Measurements from ENCODE around the gene PIAS1.
"Not testable (repeated sequence)": the region's sequence is repeated elsewhere in the genome, so short reads cannot be mapped to it uniquely, and the experiment has no call there.

The PIAS1 gene

DNA sequence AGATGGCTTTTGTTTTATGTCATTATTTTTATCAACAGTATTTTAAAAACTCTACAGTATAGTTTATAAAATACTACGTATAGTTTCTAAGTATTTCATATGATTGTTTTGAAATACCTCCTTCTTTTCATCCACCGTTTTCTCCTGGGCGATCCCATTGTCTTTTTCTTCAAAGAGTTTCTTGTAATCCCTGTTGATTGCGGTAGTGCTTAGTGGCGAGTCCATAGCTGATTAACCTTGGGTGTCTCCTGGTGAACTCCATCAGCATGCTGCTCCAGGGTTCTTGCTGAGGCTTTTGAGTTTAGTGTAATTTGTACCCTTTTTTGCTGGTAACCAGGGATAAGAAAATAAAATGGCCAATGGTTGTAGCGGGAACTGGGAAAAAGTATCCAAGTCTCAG lies 3.6 kb downstream of the PIAS1 start:
- Mint-ChIP-seq H3K27me3 (no peaks in the 10 kb centered on the region), H3K4me1 (peaks cover 55% of the 10 kb centered on the region), H3K27ac (ENCODE audit: low read depth) (no peak overlapping the region)

DNA sequence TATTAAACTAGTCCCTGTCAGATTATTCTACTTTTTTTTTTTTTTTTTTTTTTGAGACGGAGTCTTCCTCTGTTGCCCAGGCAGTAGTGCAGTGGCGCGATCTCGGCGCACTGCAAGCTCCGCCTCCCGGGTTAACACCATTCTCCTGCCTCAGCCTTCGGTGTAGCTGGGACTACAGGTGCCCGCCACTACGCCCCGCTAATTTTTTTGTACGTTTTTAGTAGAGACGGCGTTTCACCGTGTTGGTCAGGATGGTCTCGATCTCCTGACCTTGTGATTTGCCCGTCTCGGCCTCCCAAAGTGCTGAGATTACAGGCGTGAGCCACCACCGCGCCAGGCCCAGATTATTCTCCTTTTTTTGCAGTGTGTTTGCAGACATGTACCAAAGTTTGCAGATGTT lies 4.9 kb downstream of the PIAS1 start:
- not testable (repeated sequence) for H3K4me3 Mint-ChIP-seq; H3K27ac Mint-ChIP-seq (ENCODE audit: low read depth); ATAC-seq (replicated peaks; ENCODE audit: extremely low read depth, poor library complexity, severe bottlenecking); DNase-seq (ENCODE audit: low spot score in 2 of 2); H3K27me3 Mint-ChIP-seq; H3K9me3 Mint-ChIP-seq
- H3K4me1 Mint-ChIP-seq: peaks cover 59% of the 10 kb centered on the region
- peaks cover 18% of the 10 kb centered on the region for H3K36me3 Mint-ChIP-seq (ENCODE audit: insufficient read depth)

More for the DNA sequence above, 3.6 kb downstream of the PIAS1 start:
- no peak for DNase-seq (ENCODE audit: low spot score in 2 of 2)
- no peak for ATAC-seq (replicated peaks; ENCODE audit: extremely low read depth, poor library complexity, severe bottlenecking)
- no peak overlapping the region for H3K4me3 Mint-ChIP-seq
- no peaks in the 10 kb centered on the region for H3K9me3 Mint-ChIP-seq
- peaks cover 19% of the 10 kb centered on the region for H3K36me3 Mint-ChIP-seq (ENCODE audit: insufficient read depth)

DNA sequence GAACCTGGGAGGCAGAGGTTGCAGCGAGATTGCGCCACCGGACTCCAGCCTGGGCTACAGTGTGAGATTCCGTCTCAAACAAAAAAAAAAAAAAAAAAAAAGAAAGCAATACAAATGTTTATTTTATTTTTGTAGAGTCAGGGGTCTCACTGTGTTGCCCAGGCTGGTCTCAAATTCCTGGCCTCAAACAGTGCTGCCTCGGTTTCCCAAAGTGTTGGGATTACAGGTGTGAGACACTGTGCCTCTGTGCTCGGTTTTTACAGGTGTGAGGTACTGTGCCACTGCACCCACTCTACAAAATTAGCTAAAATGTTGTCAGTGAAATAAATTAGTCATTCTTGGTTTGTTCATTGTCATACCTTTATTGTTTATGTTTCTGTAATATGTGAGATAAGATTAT lies 5.5 kb downstream of the PIAS1 start:
- no peak overlapping the region for H3K4me3 Mint-ChIP-seq
- no peak for ATAC-seq (replicated peaks; ENCODE audit: extremely low read depth, poor library complexity, severe bottlenecking)
- H3K27ac Mint-ChIP-seq (ENCODE audit: low read depth): no peak overlapping the region
- H3K4me1 Mint-ChIP-seq: peaks cover 59% of the 10 kb centered on the region
- DNase-seq (ENCODE audit: low spot score in 2 of 2): no peak
- H3K27me3 Mint-ChIP-seq: no peaks in the 10 kb centered on the region
- H3K36me3 Mint-ChIP-seq (ENCODE audit: insufficient read depth): peaks cover 14% of the 10 kb centered on the region
- no peaks in the 10 kb centered on the region for H3K9me3 Mint-ChIP-seq

DNA sequence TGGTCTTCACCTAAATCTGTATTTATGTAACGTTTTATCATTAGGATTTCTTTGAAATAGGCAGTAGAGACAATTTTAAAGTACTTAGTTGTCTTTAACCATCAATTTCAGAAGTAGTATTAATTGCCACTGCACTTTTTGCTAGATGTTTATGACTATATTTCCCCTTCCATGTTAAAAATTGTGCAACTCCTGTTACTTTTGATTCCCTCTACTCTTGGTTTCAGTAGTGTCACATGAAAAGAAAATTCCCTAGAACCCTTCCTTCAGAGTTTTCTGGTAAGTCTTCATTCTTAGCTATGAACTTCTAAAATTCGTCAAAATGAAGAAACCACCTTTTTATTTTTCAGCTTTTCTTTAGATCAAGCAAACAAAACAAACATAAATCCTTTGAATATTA lies 7.1 kb downstream of the PIAS1 start:
- no peak for DNase-seq (ENCODE audit: low spot score in 2 of 2)
- ATAC-seq (replicated peaks; ENCODE audit: extremely low read depth, poor library complexity, severe bottlenecking): no peak
- Mint-ChIP-seq H3K4me1 (peaks cover 45% of the 10 kb centered on the region), H3K36me3 (ENCODE audit: insufficient read depth) (peaks cover 9% of the 10 kb centered on the region), H3K27me3 (no peaks in the 10 kb centered on the region), H3K4me3 (peak overlapping the region; percentile 25), H3K27ac (ENCODE audit: low read depth) (peak overlapping the region; percentile 44), H3K9me3 (no peaks in the 10 kb centered on the region)

- peak overlapping the region; percentile 44 for H3K27ac Mint-ChIP-seq (ENCODE audit: low read depth)
- H3K4me1 Mint-ChIP-seq: peaks cover 44% of the 10 kb centered on the region
- no peaks in the 10 kb centered on the region for H3K27me3 Mint-ChIP-seq
- no peak for DNase-seq (ENCODE audit: low spot score in 2 of 2)
- H3K36me3 Mint-ChIP-seq (ENCODE audit: insufficient read depth): peaks cover 9% of the 10 kb centered on the region
- ATAC-seq (replicated peaks; ENCODE audit: extremely low read depth, poor library complexity, severe bottlenecking): no peak
- no peaks in the 10 kb centered on the region for H3K9me3 Mint-ChIP-seq
- peak overlapping the region; percentile 25 for H3K4me3 Mint-ChIP-seq
Measured at GRCh38 chr15:68061602-68062001, 7.5 kb downstream of the PIAS1 start.

DNA sequence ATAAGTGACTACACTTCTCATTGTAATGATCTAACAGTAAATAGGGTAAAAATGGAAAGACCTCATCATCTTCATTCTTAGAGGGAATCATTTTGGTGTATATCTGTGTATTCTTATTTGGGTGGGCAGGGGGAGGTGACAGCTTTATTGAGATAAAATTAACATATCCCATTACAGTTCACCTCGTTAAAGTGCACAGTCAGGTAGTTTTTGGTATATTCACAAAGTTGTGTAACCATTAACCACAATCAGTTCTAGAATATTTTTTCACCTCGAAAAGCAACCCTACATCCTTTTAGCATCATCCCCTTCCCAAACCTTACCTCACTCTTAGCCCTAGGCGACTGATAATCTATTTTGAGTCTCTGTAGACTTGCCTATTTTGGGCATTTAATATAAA lies 8.1 kb downstream of the PIAS1 start:
- no peaks in the 10 kb centered on the region for H3K27me3 Mint-ChIP-seq
- ATAC-seq (replicated peaks; ENCODE audit: extremely low read depth, poor library complexity, severe bottlenecking) (no peak), DNase-seq (ENCODE audit: low spot score in 2 of 2) (no peak)
- H3K4me3 Mint-ChIP-seq: no peak overlapping the region
- peaks cover 44% of the 10 kb centered on the region for H3K4me1 Mint-ChIP-seq
- peaks cover 9% of the 10 kb centered on the region for H3K36me3 Mint-ChIP-seq (ENCODE audit: insufficient read depth)
- no peaks in the 10 kb centered on the region for H3K9me3 Mint-ChIP-seq
- H3K27ac Mint-ChIP-seq (ENCODE audit: low read depth): peak overlapping the region; percentile 44

DNA sequence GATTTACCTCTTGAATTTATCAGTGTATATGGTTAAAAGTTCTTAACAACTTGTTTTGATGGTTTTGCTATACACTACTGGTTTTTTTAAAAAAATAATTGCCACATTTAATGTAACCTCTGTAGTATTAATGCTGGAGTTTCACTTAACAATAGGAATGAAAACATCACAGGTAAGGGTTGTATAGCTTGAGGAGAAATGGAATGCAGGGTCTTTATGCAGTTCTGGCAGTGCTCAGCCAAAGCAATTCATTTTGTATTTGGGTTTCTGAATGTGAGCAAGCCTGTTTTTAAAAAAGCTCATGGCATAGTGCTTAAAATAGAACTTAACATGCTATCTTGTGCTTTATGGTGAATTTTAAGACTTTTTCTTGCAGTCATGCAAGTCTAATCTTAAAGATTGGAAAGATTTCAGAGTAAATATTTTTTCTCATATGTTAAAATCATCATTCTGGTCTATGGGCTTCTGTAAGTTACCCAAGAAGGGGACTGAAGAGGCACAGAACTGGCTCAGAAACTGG lies 8.9 kb downstream of the PIAS1 start:
- peaks cover 9% of the 10 kb centered on the region for H3K36me3 Mint-ChIP-seq (ENCODE audit: insufficient read depth)
- peak overlapping the region; percentile 13 for H3K27ac Mint-ChIP-seq (ENCODE audit: low read depth)
- no peaks in the 10 kb centered on the region for H3K9me3 Mint-ChIP-seq
- H3K4me1 Mint-ChIP-seq: peaks cover 44% of the 10 kb centered on the region
- DNase-seq (ENCODE audit: low spot score in 2 of 2) (no peak), ATAC-seq (replicated peaks; ENCODE audit: extremely low read depth, poor library complexity, severe bottlenecking) (no peak)
- no peaks in the 10 kb centered on the region for H3K27me3 Mint-ChIP-seq
- peak overlapping the region; percentile 26 for H3K4me3 Mint-ChIP-seq

DNA sequence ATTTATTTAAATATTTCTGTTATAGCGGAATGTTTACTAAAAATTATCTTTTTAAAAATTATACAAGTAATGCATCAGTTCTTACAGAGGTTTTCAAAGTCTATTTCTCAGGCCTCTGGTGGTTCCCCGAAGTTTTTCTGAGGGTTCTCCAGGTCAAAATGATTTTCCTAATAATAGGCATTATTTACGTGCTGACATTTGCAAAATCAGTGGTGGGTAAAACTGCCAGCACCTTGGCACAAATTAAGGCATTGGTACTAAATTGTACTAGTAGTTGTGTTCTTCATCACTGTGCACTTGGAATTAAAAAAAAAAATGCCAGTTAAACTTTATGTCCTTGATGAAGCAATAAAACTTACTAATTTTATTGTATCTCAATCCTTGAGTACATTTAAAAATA lies 9.5 kb downstream of the PIAS1 start:
- H3K4me3 Mint-ChIP-seq: no peak overlapping the region
- no peak for DNase-seq (ENCODE audit: low spot score in 2 of 2)
- H3K27me3 Mint-ChIP-seq: no peaks in the 10 kb centered on the region
- peaks cover 9% of the 10 kb centered on the region for H3K36me3 Mint-ChIP-seq (ENCODE audit: insufficient read depth)
- peaks cover 43% of the 10 kb centered on the region for H3K4me1 Mint-ChIP-seq
- H3K27ac Mint-ChIP-seq (ENCODE audit: low read depth): no peak overlapping the region
- H3K9me3 Mint-ChIP-seq: no peaks in the 10 kb centered on the region
- no peak for ATAC-seq (replicated peaks; ENCODE audit: extremely low read depth, poor library complexity, severe bottlenecking)

GRCh38 chr15:68073576-68074288 lies 19.6 kb downstream of the PIAS1 start:
- Mint-ChIP-seq H3K36me3 (ENCODE audit: insufficient read depth) (peaks cover 10% of the 10 kb centered on the region), H3K27ac (ENCODE audit: low read depth) (peak overlapping the region; percentile 36), H3K4me3 (no peak overlapping the region), H3K9me3 (no peaks in the 10 kb centered on the region), H3K4me1 (peaks cover 71% of the 10 kb centered on the region), H3K27me3 (no peaks in the 10 kb centered on the region)
- DNase-seq (ENCODE audit: low spot score in 2 of 2) (no peak), ATAC-seq (replicated peaks; ENCODE audit: extremely low read depth, poor library complexity, severe bottlenecking) (no peak)

DNA sequence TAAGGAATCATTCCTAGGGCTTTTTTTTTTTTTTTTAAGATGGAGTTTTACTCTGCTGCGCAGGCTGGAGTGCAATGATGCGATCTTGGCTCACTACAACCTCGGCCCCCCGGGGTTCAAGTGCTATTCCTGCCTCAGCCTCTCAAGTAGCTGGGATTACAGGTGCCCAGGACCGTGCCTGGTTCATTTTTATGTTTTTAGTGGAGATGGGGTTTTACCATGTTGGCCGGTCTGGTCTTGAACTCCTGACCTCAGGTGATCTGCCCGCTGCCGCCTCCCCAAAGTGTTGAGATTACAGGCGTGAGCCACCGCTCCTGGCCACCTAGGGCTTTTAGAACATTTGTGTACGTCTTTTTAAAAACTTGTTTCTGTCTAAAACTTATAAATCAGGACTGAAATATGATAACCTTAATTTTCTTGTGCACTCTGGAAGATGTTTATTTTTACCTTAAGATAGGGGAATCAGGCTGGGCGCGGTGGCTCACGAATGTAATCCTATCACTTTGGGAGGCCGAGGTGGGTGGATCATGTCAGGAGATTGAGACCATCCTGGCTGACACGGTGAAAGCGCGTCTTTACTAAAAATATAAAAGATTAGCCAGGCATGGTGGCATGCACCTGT lies 21.8 kb downstream of the PIAS1 start:
- Mint-ChIP-seq H3K36me3 (ENCODE audit: insufficient read depth) (peaks cover 4% of the 10 kb centered on the region), H3K27ac (ENCODE audit: low read depth) (no peak overlapping the region), H3K9me3 (no peaks in the 10 kb centered on the region), H3K27me3 (no peaks in the 10 kb centered on the region), H3K4me1 (peaks cover 65% of the 10 kb centered on the region), H3K4me3 (no peak overlapping the region)
- DNase-seq (ENCODE audit: low spot score in 2 of 2): no peak
- no peak for ATAC-seq (replicated peaks; ENCODE audit: extremely low read depth, poor library complexity, severe bottlenecking)

- no peaks in the 10 kb centered on the region for H3K9me3 Mint-ChIP-seq
- no peak for ATAC-seq (replicated peaks; ENCODE audit: extremely low read depth, poor library complexity, severe bottlenecking)
- no peak for DNase-seq (ENCODE audit: low spot score in 2 of 2)
- no peaks in the 10 kb centered on the region for H3K27me3 Mint-ChIP-seq
- H3K27ac Mint-ChIP-seq (ENCODE audit: low read depth): no peak overlapping the region
- H3K4me1 Mint-ChIP-seq: peaks cover 68% of the 10 kb centered on the region
- no peak overlapping the region for H3K4me3 Mint-ChIP-seq
- H3K36me3 Mint-ChIP-seq (ENCODE audit: insufficient read depth): peaks cover 7% of the 10 kb centered on the region
Measured at GRCh38 chr15:68078365-68078764, 24.2 kb downstream of the PIAS1 start.

DNA sequence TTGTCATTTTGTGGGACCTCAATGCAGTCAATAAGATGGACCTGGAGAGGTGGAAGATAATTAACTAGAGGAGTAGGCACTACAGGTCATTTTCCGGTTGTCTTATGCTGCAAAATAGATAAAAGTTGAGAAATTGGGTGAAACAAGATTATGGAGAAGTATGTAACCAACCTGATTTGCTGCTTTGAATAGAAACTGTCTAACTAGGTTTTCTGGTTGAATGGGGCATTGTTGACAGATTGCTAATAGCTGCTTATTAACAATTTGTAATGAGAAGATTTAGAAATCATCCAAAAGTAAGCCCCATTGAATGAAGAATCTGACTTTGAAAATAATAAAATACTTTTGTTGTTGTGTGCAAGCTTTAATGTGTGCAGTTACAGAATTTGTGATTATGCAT lies 26.2 kb downstream of the PIAS1 start:
- no peak for ATAC-seq (replicated peaks; ENCODE audit: extremely low read depth, poor library complexity, severe bottlenecking)
- no peak overlapping the region for H3K4me3 Mint-ChIP-seq
- H3K4me1 Mint-ChIP-seq: peaks cover 71% of the 10 kb centered on the region
- DNase-seq (ENCODE audit: low spot score in 2 of 2): no peak
- H3K9me3 Mint-ChIP-seq: no peaks in the 10 kb centered on the region
- peaks cover 4% of the 10 kb centered on the region for H3K36me3 Mint-ChIP-seq (ENCODE audit: insufficient read depth)
- H3K27ac Mint-ChIP-seq (ENCODE audit: low read depth): no peak overlapping the region
- no peaks in the 10 kb centered on the region for H3K27me3 Mint-ChIP-seq

DNA sequence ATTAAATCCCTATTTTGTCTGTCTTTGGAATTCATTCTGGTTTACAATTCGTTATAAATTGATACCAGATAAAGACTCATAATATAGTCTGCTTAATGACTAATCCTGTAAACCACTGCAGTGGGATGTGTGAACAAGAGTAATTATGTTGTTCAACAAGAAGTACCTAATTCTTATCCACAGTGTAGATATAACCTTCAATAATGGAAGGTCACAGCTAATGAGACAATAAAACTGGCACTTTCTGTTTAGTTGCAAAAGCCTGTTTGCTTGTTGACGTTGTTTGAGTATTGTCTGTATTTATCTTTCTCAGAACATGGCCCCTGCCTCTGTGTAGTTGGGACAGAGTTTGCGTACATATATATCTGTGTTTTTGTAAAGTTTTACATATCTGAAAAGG lies 26.7 kb downstream of the PIAS1 start:
- DNase-seq (ENCODE audit: low spot score in 2 of 2) (no peak), ATAC-seq (replicated peaks; ENCODE audit: extremely low read depth, poor library complexity, severe bottlenecking) (no peak)
- Mint-ChIP-seq H3K27ac (ENCODE audit: low read depth) (peak overlapping the region; percentile 81), H3K9me3 (no peaks in the 10 kb centered on the region), H3K4me3 (no peak overlapping the region), H3K27me3 (no peaks in the 10 kb centered on the region), H3K36me3 (ENCODE audit: insufficient read depth) (peaks cover 5% of the 10 kb centered on the region), H3K4me1 (peaks cover 70% of the 10 kb centered on the region)
